GM19455 (cell line): Measurements from ENCODE around the gene TSHB.
A peak's percentile ranks its signal among the peaks of the same experiment; 100 is the strongest.
"Not testable (repeated sequence)": the region's sequence is repeated elsewhere in the genome, so short reads cannot be mapped to it uniquely, and the experiment has no call there.

ENCODE experiments used
- ATAC-seq: cut with Tn5 transposase; IDR thresholded peaks from one replicate; pipeline ENCODE4 v1.9.1; 2021; ENCODE audit not compliant: unreplicated experiment

Gene TSHB

DNA sequence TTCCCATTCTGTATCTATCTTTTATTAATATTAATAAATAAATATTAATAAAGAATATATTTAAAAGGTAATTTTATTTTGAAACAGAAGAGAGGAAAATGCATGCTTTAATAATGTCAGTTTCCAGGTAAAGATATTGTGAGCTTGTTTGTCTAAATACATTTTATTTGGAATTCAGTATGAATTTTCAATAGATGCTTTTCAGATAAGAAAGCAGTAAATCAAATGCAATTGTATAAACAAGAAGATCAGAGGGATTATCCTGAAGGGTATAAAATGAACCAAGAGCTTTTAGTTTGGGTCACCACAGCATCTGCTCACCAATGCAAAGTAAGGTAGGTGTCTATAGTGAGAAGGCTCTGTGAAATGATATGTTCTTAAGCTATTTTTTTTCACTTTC, at the start of gene TSHB:
TSHB (plus strand) TSS at position 301 of the 400 bp plus-strand sequence. CDS start 3,537 bp downstream, outside the sequence.
- no peak for ATAC-seq

DNA sequence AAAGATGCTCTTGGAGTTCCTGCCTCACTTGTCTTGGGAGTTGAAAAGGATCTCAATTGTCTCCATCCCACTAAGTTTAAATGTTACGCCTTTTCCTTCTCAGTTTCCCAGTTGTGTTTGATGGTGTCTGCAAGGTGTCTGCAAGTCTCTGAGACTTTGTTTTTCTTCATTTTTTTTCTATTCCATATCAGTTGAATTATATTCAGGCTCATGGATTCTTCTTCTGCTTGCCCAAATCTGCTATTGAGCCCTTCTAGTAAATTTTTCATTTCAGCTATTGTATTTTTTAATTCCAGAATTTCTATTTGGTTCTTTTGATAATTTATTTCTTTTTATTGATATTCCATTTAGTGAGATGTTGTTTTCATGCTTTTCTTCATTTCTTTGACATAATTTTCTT, 47.4 kb upstream of the TSHB start:
- no peak for ATAC-seq

DNA sequence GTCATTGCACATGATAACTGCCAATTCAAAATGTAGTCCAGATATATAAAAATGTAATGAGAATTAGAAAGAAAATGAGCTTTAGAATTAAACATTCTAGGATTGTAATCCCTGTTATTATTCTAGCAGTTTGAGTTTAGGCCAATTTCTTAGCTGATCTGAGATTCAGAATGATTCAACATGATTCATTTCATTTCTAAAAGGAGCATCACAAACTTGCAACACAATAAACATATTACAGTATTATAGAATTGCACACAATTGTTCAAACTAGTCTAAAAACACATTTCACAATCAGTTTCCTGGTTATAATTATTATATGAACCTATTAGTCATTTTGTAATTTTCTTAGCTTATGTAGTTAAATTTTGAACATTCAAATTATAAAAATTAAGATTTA, 43.3 kb upstream of the TSHB start:
- no peak for ATAC-seq

DNA sequence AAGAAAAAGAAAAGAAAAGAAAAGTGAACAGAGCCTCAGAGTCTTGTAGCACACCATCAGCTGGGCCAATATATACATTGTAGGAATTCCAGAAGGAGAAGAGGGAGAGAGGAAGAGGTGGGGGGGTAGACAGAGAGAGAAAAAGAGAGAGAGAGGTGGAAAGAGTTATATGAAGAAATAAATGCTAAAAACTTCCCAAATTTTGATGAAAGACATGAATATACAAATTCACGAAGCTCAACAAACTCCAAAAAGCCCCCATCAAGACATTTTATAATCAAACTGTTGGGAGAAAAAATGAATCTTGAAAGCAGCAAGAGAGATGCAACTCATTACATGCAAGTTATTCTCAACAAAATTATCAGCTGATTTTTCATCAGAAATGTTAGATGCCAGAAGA, 41.5 kb upstream of the TSHB start:
- ATAC-seq: no peak

DNA sequence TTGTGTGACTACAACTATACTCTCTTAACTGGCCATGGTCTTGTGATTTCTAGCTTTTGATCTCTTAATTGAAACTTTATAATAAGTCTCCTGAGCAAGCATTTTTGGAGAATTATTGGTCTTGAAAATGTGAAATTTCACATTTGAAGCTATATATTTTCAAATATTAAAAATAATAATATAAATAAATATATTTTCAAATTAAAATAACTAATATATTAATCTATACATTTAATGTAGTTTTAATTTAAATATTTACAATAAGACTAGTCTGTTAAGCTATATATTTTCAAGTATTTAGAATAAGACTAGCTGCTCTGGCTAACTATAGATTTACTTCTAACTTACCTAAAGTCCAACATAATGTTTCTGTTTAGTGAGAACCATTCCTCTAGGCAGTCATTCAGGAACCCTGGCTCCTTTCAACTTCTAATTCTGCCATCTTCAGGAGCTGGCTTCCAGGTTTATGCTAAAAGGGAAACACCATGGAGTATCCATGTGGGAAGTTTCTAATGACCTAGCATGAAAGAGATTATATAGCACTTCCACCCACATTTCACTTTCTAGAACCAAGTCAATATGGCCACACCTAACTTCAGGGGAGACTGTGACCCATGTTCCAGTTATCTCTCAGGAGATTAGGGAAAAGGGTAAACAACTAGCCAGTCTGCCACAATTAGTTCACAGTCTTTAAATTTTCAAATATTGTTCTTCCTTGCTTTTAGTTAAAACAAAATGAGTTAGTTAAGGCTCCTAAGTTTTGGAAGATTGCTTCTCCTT, 31.9 kb upstream of the TSHB start:
- no peak for ATAC-seq

DNA sequence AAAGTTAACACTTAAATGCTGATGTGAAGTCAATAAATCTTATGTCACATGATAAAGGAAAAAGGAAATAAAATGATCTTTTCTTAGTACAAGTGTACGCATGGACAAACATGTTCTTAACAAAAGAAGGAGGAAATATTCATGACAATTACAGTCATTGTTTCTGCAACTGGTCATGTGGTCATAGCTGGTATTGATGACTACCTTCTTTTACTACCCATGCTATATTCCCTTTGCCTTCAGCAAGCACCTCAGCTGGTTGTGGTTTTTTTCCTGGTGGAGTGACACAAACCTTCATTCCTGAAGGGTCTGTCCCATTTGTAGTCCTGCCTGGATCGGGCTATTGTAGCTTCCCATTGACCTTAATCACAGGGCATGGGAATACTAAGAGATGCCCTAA, 23.4 kb upstream of the TSHB start:
- no peak for ATAC-seq

DNA sequence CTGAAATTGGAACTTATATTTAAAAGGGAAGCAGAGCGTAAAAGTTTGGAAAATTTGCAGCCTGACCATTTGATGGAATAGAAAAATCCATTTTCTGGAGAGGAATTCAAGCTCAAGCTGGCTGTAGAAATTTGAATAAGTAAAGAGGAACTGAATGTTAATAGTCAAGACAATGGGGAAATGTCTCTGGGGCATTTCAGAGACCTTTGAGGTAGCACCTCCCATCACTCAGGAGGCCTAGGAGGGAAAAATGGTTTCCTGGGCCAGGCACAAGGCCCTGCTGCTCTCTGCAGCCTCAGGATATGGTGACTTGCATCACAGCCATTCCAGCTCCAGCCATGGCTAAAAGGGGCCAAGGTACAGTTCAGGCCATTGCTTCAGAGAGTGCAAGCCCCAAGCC, 17.6 kb upstream of the TSHB start:
- no peak for ATAC-seq

DNA sequence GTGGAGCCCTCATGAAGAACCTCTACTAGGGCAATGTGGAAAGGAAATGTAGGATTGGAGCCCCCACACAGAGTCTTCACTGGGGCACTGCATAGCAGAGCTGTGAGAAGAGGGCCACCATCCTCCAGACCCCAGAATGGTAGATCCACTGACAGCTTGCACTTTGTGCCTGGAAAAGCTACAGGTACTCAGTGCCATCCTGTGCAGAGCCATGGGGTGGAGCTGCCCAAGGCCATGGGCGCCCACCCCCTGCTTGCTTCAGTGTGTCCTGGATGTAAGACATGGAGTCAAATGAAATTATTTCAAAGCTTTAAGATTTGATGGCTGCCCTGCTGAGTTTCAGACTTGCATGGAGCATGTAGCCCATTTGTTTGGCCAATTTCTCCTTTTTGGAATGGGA, 17.2 kb upstream of the TSHB start:
- no peak for ATAC-seq

DNA sequence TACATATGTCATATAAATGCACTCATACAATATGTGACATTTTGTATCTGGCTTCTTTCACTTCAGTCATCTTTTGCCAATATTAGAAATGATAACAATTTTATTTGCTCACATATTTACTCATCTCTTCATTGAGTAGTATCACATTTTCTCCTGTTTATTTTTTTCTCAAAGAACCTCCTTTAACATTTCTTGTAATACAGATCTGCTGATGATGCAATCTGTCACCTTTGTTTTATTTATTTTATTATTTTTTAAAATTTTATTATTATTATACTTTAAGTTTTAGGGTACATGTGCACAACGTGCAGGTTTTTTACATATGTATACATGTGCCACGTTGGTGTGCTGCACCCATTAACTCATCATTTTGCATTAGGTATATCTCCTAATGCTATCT, 15.8 kb upstream of the TSHB start:
- no peak for ATAC-seq

DNA sequence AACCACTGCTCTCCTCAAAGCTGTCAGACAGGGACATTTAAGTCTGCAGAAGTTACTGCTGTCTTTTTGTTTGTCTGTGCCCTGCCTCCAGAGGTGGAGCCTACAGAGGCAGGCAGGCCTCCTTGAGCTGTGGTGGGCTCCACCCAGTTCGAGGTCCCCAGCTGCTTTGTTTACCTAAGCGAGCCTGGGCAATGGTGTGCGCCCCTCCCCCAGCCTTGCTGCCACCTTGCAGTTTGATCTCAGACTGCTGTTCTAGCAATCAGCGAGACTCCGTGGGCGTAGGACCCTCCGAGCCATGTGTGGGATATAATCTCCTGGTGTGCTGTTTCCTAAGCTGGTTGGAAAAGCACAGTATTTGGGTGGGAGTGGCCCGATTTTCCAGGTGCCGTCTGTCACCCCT, 10.1 kb upstream of the TSHB start:
- ATAC-seq: not testable (repeated sequence)

DNA sequence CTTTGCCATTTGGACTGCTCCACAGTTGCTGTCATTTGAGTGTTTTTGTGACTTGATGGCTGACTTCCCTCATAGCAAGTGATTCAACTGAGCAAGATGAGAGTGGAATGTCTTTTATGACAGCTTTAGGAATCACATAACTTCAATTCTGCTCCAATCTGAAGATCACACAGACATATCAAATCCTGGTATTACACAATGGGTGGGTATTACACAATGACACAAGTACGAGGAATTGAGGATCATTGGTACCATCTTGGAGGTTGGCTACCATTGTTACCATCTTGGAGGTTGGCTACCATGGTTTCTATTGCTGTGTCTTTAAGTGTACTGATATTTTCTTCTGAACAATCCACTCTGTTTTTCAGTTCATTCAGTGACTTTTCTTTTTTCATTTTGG, 8.5 kb upstream of the TSHB start:
- no peak for ATAC-seq

DNA sequence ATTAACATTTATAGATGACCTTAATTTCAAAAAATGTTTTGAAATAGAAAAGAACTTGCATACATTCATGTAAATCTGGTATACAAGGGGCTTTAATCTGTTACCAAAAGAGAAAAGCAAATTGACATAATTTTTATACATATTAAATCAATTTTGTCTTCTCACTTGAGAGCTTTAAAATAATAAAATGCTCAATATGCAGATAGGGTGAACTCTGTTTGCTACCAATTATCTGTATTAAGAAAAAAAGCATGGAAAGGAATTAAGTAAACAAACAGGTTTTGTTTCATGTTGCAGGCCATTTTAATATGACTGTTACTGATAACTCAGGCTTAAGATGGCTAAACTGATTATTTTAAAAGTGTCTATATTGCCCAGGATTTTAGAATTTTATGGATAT, 6.0 kb upstream of the TSHB start:
- ATAC-seq: no peak

DNA sequence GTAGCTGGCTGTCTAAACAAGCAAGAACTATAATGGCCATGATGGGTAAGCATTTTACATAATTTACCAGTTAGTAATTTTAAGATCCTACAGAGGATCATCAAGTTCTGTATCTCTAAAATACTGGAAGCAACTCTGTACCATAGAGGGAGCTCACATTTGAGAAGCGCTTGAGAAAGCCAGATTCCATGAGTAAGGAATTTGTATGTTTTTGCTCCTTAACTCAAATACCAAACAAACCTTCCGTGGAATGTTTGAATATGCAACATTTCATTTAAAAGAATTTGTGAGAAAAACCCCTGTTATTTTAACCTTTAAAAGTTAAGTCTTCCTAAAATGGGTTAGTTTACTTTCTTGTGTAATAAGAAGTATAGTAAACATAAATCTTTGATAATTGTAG, 2.0 kb downstream of the TSHB start:
- ATAC-seq: no peak

DNA sequence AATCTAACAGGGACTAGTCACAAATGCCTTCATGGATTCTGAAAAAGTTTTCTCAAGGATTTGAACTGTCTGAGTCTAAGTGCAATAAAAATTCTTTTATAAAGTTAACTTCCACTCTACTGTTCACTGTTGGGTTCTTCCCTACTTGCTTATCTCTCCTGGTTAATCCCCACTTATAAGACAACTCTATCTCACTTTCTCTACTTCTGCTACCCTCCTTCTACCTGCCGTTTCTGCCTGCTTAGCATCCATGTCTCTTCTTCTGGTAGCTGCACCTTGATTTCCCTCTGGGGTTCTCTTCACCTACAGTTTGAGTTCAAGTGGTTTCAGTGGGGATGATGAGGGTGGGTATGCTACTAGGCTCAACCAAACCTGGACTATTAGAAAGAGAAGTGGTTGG, 6.0 kb downstream of the TSHB start:
- ATAC-seq: no peak

DNA sequence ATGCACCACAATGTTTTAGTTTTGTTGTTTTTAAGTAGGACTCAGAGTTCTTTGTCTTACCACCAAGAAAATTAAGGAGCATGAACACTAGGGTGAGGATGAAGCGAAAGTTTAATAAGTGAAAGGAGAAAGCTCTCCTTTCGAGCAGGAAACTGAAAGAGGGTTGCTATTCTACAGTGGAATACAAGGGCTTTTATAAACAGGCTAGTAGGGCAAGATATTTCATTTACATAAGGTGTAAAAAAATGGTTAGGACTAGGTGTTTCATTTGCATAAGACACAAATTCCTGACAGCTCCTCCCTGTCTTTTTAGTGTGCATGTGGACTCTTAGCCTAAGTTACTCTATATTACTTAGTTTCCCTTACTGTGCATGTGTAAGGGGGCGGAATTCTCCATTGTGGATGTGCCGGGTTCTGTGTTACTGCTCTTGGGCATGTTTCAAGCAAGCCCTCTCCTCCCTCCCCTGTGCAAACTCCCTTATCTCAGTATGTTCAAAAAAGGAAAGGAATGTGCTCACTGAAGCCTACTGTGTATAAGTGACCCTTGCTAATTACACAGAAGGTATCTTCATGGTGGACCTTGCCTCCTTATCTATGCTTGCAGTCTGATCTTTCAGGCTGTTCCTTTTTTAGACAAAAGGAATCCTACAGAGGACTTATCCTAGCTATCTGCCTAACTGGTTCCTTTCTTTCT, 7.3 kb downstream of the TSHB start:
- no peak for ATAC-seq

DNA sequence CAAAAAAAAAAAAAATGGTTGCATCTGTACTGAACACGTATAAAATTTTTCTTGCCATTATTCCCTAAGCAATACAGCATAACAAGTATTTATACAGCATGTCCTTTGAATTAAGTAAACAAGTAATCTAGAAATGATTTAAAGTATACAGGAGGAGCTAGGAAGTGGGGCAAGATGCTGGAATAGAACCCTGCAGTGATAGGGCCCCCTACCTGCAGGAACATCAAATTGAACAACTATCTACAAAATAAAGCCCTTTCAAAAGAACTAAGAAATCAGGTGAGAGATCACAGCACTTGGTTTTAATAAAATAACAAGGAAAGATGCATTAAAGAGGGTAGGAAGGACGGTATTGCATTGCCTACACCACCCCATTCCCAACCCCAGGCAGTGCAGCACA, 10.9 kb downstream of the TSHB start:
- no peak for ATAC-seq

DNA sequence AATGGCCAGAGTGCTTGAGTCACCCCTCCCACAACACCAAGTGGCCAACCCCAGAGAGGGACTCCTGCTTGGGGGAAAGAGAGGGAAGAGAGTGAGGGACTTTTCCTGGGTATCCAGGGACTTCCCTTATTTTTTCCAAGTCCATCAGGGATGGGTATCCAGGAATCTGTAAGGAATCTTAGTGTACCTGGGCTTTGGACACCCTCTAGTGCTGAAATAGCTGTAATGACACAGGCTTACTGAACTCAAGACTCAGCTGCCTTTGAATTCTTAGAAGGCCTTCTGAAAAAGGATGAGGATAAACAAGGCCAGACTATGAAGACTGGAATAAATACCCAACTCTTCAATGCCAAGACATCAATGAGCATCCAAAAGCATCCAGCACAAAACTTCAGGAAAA, 12.0 kb downstream of the TSHB start:
- ATAC-seq: no peak

DNA sequence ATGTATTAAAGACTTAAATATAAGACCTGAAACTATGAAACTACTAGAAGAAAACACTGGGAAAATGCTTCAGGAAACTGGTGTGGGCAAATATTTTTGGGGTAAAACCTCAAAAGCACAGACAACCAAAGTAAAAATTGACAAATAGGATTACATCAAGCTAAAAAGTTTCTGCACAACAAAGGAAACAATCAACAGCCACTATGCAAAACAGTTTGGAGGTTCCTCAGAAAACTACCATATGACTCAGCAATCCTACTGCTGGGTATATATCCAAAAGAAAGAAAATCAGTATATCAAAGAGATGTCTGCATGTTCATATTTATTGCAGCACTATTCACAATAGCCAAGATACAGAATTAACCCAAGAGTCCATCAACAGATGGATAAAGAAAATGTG, 17.1 kb downstream of the TSHB start:
- no peak for ATAC-seq

DNA sequence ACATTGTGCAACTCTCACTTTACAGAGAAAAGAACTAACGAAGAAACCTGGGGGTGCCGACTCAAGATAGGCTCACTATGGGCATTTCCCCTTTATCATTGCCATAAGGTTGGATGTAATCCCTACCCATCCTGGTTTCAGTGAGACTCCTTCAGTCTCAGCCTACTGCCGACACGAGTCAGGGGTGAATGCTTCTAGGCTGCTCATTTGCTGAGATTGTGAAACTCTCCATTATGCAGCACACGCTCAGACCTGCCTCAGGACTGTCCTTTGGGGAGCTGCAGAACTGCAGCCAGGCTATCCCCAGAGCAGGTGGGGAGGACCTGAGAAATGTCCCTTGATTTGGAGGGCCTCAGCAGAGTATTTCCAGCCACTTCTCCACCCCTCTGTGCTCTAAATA, 22.2 kb downstream of the TSHB start:
- ATAC-seq: no peak

DNA sequence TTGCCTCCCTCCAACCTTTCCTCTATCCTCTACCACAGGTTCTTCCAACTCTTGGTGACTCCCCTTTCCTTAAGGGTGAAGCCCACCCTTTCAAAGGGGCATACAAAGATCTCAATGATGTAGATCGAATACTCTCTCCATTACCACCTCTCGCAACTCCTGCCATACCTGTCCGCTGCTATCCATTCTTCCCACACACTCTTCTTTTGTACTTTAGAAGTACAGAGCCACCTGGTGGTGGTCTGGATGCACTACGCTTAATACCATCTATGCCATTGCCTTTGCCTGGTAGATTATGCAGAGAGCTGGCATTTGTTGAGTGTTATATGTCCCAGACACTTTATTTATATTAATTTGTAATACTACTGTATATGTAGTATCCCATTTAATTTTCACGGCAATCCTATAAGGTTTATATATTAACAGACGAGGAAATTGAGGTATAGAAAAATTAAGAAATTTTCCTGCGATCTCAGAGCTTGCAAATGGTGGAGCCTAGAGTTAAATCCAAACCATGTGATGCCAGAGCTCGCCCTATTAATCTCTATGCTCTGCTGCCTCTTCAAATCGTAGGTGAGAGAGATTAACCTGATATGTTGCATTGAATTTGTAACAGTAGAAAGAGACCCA, 22.9 kb downstream of the TSHB start:
- peak; percentile 83 for ATAC-seq

DNA sequence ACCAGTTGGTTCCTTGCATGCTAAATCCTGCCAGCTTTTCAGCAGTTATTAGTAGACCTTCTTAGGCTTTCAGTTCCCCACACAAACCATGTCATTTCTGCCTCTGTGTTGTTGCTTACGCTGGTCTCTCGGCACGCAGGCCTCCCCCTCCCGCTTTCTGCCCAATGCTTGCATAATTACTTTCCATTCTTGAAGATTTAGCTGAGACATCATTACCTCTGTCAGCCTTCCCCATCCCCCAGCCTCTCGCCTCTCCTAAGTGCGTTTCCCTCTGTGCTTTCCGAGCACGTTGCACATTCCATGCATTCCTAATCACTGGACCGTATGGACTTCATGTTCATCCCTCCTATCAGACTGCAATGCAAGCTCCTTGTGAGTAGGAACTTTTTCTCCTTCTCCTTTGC, 26.8 kb downstream of the TSHB start:
- ATAC-seq: no peak

DNA sequence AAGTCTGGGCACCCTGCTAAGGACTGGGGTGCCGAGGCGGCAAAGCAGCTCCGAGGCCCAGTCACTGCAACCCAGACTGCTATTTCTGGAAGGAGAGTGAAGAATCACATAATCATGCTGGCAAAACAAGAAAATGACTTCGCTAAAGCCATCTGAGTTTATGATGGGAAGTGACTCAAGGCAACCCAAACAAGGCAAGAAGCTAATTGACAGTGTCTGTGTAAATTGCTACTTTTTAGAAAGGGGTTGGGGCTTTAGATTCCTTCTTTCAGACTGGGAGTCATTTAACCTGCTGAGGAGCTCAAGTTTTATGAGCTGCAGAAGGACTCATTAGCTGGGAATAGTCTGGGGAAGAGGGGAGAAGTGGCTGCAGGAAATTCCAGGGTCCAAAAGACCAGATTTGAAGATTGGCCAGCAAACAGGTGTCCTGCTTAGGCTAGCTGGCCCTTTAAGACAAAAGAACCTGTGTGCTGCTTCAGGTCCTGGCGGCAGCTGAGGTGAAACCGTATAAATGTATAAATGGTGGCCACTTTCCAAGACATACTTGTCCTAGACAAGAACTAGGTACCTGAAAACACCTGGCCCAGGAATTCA, 28.1 kb downstream of the TSHB start:
- ATAC-seq: no peak
